Left forelimb (tissue), 1 donor: ENCODE results near the gene SPEF2.

Experiments used
- DNase-seq: peaks from one replicate; pipeline ENCODE4 v3.0.0-alpha.2; 2018; ENCODE audit warnings: low spot score

Gene SPEF2

DNA sequence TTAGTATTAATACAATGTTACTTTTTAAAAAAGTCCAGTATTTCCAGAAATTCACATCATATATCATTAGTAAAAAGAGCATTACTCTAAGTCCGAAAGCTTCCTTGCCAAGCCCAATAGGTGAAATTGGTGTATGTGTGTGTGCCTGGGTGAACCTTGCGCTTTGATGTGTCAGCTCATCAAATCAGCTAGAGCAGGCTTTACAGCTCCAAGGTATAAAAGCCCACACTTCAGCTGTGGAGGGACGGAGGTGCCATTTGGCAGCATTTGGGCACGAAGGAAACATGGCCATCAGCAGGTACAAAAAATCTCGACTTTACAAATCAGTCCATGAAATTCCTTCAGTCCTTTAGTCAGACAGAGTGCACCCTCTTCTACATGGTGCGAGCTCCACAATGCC, 162.6 kb downstream of the SPEF2 start:
- DNase-seq = no peak

DNA sequence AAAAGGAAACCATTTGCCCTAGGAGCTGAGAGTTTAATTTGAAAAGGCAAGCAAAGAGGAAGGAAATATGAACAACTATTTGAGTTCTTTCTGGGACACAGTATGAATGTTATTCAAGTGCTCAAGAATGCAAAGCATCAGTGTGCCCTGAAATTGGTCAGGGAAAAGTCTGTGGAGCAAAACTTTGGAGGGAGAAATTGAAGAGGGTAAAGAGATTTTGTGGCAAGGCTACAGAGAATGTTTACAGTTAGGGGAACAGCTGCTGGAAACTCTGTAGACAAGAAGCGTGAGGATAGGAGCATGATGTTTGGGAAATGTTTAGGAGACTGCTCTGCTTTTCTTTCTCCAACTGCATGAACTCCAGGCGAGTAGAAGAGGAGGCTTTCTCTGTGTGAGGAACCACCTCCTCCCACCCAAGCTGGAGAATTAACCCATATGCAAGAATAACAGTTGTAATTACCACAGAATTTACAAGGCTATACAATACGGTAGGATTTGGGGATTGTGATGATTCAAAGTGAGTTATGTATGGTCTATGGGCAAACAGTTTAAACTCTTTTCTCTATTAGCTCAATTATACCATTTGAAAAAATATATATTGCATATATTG, 163.6 kb downstream of the SPEF2 start:
- no peak for DNase-seq

- no peak for DNase-seq
Observed at GRCh38 chr5:35783551-35783950, 165.9 kb downstream of the SPEF2 start.

- no peak for DNase-seq
Observed at GRCh38 chr5:35785601-35786085, 168.0 kb downstream of the SPEF2 start.

GRCh38 chr5:35788724-35789123, 171.1 kb downstream of the SPEF2 start:
- DNase-seq = no peak

GRCh38 chr5:35789732-35790456, 172.2 kb downstream of the SPEF2 start:
- DNase-seq = no peak

GRCh38 chr5:35790457-35790822, 172.8 kb downstream of the SPEF2 start:
- no peak for DNase-seq

GRCh38 chr5:35794328-35794619, 176.6 kb downstream of the SPEF2 start:
- no peak for DNase-seq

- no peak for DNase-seq
Observed at GRCh38 chr5:35794684-35795375, 177.2 kb downstream of the SPEF2 start.

GRCh38 chr5:35799181-35799580, 181.5 kb downstream of the SPEF2 start:
- no peak for DNase-seq

- DNase-seq = no peak
Observed at GRCh38 chr5:35799753-35800152, 182.1 kb downstream of the SPEF2 start.

GRCh38 chr5:35803191-35803651, 185.6 kb downstream of the SPEF2 start:
- DNase-seq = peak; percentile 73

GRCh38 chr5:35804201-35804653, 186.6 kb downstream of the SPEF2 start:
- DNase-seq = no peak

GRCh38 chr5:35804841-35805240, 187.2 kb downstream of the SPEF2 start:
- no peak for DNase-seq

GRCh38 chr5:35810601-35811000, 192.9 kb downstream of the SPEF2 start:
- no peak for DNase-seq

DNA sequence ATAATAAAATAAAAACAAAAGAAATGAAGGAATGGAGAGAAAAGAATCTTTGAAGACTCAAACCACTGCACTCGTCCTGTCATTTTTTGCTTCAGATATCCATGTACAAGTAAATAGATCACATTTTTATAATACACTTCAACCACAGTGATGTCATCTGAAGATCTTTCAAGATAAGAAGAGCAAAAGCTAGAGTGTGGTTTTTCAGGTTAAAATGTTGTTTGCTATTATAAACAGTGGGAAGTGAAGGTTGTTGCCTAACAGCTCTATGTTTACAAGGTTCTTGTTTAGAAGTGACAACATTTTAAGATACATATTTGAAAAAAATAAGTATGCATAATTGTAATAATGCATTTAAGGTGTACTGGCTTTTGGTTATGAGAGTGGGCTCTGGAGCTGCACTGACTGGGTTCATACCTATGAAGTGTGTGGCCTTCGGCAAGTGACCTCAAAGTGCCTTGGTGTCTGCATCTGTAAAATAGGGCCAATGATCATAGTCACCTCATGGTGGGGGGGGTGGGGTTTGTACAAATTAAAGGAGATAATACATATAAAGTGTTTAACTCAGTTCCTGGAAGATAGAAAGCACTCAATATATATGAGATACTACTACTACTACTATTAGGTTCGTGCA, 193.6 kb downstream of the SPEF2 start:
- DNase-seq = no peak

DNA sequence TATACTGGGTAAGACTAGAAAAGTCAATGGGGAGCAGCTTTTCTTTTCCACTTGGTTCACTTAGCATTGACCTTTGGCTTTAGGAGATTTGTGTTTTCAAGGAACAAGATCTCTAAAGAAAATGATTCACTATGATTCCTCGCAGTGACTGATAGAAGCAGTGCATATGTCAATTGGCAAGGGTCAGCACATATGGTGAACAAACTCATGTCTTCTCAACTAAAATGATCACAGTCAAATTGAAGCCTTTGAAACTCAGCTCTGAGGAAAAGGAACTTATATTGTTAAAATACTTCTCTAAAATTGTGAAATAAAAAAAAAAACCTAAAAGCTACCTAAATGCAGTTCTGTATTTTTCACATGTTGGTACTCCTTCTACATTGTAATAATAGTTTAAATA, 195.9 kb downstream of the SPEF2 start:
- no peak for DNase-seq

DNA sequence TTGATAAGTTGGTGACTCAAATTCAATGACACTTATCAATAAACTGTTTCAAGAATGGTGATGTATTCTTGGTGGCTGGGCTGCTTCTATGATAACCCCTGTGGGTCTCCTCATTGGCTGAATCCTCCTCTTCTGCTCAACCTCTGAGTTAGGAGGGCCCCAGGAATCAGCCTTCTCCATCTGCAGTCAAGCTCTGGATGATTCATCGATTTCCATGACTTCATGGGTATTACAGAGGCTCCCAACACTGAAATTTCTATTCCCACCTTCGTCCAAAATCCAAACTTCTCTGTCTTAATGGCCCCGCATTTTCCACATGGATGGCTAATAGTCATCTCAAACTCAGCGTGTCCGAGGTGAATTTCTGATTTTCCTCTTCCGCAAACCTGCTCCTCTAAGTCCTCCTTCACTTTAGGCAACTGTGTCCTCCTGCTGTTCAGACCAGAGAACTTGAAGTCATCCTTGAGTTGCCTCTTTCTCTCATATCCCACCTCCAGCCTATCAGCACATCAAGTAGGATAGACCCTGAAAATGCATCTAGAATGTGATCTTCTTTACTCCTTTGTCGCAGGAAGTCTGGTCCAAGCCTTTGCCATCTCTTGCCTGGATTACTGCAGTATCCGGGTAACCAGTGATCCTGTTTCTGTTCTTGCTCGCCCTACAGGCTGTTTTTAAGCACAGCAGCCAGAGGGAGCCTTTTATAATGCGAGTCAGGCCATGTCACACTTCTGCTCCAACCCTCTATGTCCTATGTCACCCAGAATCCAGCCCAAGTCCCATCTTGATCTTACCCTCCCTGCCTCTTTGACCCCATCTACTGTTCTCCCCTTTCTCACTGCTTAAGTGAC, 197.7 kb downstream of the SPEF2 start:
- no peak for DNase-seq

DNA sequence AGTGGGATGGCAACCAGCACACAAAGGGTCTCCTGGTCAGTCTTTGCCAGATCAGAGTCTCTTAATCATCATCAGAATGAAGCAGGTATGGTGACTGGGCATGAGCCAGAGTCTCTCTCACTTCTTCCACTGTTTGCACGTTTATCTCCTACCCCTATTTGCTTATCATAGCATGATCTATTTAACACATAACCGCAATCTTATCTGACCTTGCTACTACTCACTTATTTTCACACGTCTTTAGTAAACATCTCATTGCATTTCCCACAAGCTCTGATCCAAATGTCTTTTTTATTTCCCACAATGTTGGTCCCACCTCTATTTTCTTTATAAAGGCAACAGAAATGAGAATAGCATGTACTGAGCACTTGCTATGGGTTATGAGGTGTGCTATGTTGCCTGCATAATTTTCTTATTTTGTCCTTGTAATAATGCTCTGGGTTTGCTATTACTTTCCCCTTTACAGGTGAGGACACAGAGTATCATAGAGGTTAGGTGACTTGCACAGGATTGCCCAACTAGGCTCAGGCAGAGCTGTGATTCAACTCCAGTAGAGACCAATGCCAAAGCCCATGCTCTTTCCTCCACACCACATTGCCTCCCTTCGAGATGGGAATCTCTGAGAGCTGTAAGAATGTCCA, 199.3 kb downstream of the SPEF2 start:
- DNase-seq = no peak

DNA sequence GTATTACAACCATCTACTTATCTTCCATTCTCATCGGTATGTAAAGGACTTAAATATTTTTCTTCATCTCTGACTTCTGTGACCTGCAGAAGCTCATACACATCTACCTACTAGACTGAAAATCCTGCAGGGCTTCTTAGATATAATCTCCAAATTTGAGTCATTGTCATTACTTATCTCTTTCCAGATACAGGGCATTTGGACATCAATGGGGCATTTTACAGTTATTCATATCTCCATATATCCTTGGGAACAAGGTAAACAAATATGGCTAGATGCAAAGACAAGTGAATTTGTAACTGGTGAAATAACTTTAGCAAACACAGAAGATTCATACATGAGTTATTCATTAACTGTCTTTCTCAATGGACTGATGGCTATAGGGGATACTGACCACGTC, 201.4 kb downstream of the SPEF2 start:
- DNase-seq = no peak

DNA sequence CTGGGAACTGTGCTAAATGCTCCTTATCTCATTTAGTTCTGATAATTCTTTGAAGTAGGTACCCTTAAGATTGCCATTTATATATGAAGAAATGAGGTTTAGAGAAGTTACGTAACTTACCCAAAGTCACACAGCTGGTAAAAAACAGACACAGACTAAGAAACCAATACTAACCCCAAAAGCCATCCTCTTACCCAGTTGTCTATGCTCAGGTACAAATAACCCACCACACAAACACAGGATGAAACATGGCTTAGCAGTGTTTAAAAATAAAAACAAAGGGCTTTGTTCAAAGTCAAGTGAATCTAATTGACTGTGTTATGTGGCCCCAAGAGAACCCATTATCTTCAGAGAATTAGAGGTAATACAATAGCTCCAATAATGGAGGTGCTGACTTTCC, 202.0 kb downstream of the SPEF2 start:
- DNase-seq = no peak
